ENCODE data around the gene POM121. TPM values are rescaled to one million over a fixed set of nuclear protein-coding genes. Genes with fewer than 3 reads are reported as not detected.
"Not testable (repeated sequence)": the region's sequence is repeated elsewhere in the genome, so short reads cannot be mapped to it uniquely, and the experiment has no call there.

POM121 gene
- polyA plus RNA-seq, 3 donors, result 3.4 to 18.8 (median 5.1) TPM

DNA sequence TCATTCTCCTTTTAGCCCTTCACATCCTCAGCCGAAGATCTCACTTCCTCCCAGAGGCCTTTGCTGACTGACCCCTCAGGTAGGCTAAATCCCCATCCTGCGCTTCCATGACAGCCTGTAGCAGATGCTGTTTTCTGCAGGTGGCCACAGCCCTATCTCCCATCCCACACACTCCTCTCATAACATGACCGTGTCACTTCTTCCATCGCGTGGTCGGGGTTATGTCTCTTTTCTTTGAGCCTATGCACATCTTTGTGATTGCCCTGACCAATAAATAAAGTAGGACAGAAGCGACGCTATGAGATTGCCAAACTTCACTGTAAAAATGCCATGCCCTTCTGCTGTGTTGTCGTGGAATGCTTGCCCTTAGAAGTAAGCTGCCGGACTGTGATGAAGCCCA is 11.1 kb upstream of the POM121 start:
- H3K36me3 ChIP-seq (replicated peaks in 1 of 2; ENCODE audit: control insufficient read depth in 1 of 2, insufficient read depth in 2 of 2, low read length in 2 of 2), result peaks cover 17 to 41% of the 10 kb centered on the region in 2 donors
- intact Hi-C loops (cut with micrococcal nuclease), result loop anchor here in 1 of 2 donors (10.0 kb wide), 1 partner anchor 89 kb away; the partner anchor contains the start of gene TYW1B
- peaks cover 32% of the 10 kb centered on the region for H3K79me2 ChIP-seq (ENCODE audit: insufficient read depth, low read length)
- H3K27ac Mint-ChIP-seq, result peak overlapping the region in 4 of 7 donors; percentile 21 to 69 (median 52)
- DNase-seq; H3K4me3 ChIP-seq (replicated peaks in 1 of 3; ENCODE audit: low read depth in 2 of 3, low read length in 3 of 3); H3K9me3 Mint-ChIP-seq; H3K9me3 ChIP-seq (replicated peaks in 1 of 2; ENCODE audit: control insufficient read depth in 1 of 2, insufficient read depth in 1 of 2, low read length in 2 of 2); H3K27me3 ChIP-seq (ENCODE audit: control insufficient read depth in 2 of 2, insufficient read depth in 2 of 2, low read length in 2 of 2); H2AFZ ChIP-seq (ENCODE audit: insufficient read depth, low read depth, low read length, poor library complexity, severe bottlenecking); H3K4me2 ChIP-seq (replicated peaks; ENCODE audit: extremely low read depth, low read length, poor library complexity, severe bottlenecking); H3K9ac ChIP-seq (ENCODE audit: insufficient read depth, low read length, poor library complexity, severe bottlenecking); H3K27me3 Mint-ChIP-seq (ENCODE audit: low read depth in 3 of 3); H3K27ac ChIP-seq (ENCODE audit: low read depth in 1 of 2, low read length in 2 of 2); H3K4me3 Mint-ChIP-seq: not testable (repeated sequence)
- peaks cover 17% of the 10 kb centered on the region for H3K4me1 Mint-ChIP-seq
- WGBS (ENCODE audit: insufficient coverage), result 89% methylated on average over 10 of the region's 10 CpGs
- H3K36me3 Mint-ChIP-seq, result peaks cover 46 to 60% of the 10 kb centered on the region in 2 donors
- H3K4me1 ChIP-seq (ENCODE audit: control insufficient read depth in 1 of 2, insufficient read depth in 2 of 2, low read length in 2 of 2), result peaks cover 11 to 17% of the 10 kb centered on the region in 2 donors
- H4K20me1 ChIP-seq (ENCODE audit: insufficient read depth, low read length), result peaks cover 33% of the 10 kb centered on the region

- not testable (repeated sequence) for H2AFZ ChIP-seq (ENCODE audit: insufficient read depth, low read depth, low read length, poor library complexity, severe bottlenecking); H3K4me3 Mint-ChIP-seq; H3K4me3 ChIP-seq (replicated peaks in 1 of 3; ENCODE audit: low read depth in 2 of 3, low read length in 3 of 3); H3K27me3 ChIP-seq (ENCODE audit: control insufficient read depth in 2 of 2, insufficient read depth in 2 of 2, low read length in 2 of 2); H3K9me3 ChIP-seq (replicated peaks in 1 of 2; ENCODE audit: control insufficient read depth in 1 of 2, insufficient read depth in 1 of 2, low read length in 2 of 2); H3K9me3 Mint-ChIP-seq; H3K4me2 ChIP-seq (replicated peaks; ENCODE audit: extremely low read depth, low read length, poor library complexity, severe bottlenecking); H3K27me3 Mint-ChIP-seq (ENCODE audit: low read depth in 3 of 3); H3K9ac ChIP-seq (ENCODE audit: insufficient read depth, low read length, poor library complexity, severe bottlenecking)
- Mint-ChIP-seq H3K4me1 (peaks cover 17% of the 10 kb centered on the region), H3K27ac (peak overlapping the region in 5 of 7 donors; percentile 3 to 46 (median 10)), H3K36me3 (peaks cover 50 to 61% of the 10 kb centered on the region in 2 donors)
- peaks cover 17 to 34% of the 10 kb centered on the region in 2 donors for H3K36me3 ChIP-seq (replicated peaks in 1 of 2; ENCODE audit: control insufficient read depth in 1 of 2, insufficient read depth in 2 of 2, low read length in 2 of 2)
- peak; percentile 89 for TF ChIP-seq CTCF (IDR thresholded peaks at IDR 0.05)
- intact Hi-C loops (cut with micrococcal nuclease), result loop anchor here in 1 of 2 donors (10.0 kb wide), 1 partner anchor 90 kb away; the partner anchor contains the start of gene TYW1B
- DNase-seq, result peak; percentile 20 to 43 (median 42)
- peak overlapping the region in 1 of 2 donors; percentile 41 for H3K27ac ChIP-seq (ENCODE audit: low read depth in 1 of 2, low read length in 2 of 2)
- H4K20me1 ChIP-seq (ENCODE audit: insufficient read depth, low read length), result peaks cover 29% of the 10 kb centered on the region
- WGBS (ENCODE audit: insufficient coverage), result 47% methylated on average over 3 of the region's 9 CpGs
- H3K79me2 ChIP-seq (ENCODE audit: insufficient read depth, low read length), result peaks cover 31% of the 10 kb centered on the region
- peaks cover 11 to 17% of the 10 kb centered on the region in 2 donors for H3K4me1 ChIP-seq (ENCODE audit: control insufficient read depth in 1 of 2, insufficient read depth in 2 of 2, low read length in 2 of 2)
Measured at GRCh38 chr7:72914756-72915525, 10.0 kb upstream of the POM121 start.
